NOMO-1 (cell line): ENCODE data around the gene ATXN3.

Source experiments
- DNase-seq, 2 experiments: peaks; one replicate each; lab custom pipeline; 2025; ENCODE audit not compliant: unreplicated experiment in 2 of 2; lab: John Stamatoyannopoulos, UW

Gene ATXN3

GRCh38 chr14:92012121-92012748 is 94.1 kb downstream of the ATXN3 start:
- no peak for DNase-seq

GRCh38 chr14:92010644-92011043 is 95.7 kb downstream of the ATXN3 start:
- no peak for DNase-seq

- no peak for DNase-seq
These were observed 96.8 kb downstream of the ATXN3 start for GRCh38 chr14:92009604-92010003.
